ENCODE data around the gene SLC25A34. TPM values are rescaled to one million over a fixed set of nuclear protein-coding genes. Genes with fewer than 3 reads are reported as not detected.

SLC25A34 gene
- total RNA-seq, 1 donor from 2014 or later: 3.3 TPM

- Mint-ChIP-seq H3K36me3 (ENCODE audit: low read depth) (no peaks in the 10 kb centered on the region), H3K4me3 (no peak overlapping the region), H3K9me3 (no peaks in the 10 kb centered on the region), H3K4me1 (peaks cover 6% of the 10 kb centered on the region), H3K27me3 (ENCODE audit: low read depth) (no peaks in the 10 kb centered on the region), H3K27ac (ENCODE audit: unreplicated experiment) (no peak overlapping the region)
- DNase-seq (ENCODE audit: low read depth, low spot score): no peak
- no peak for TF ChIP-seq CTCF (conservative IDR thresholded peaks at IDR 0.05)
Measured at GRCh38 chr1:15707239-15707925, 28.7 kb upstream of the SLC25A34 start.

GRCh38 chr1:15708486-15709137 lies 27.4 kb upstream of the SLC25A34 start:
- Mint-ChIP-seq H3K4me1 (no peaks in the 10 kb centered on the region), H3K27me3 (ENCODE audit: low read depth) (no peaks in the 10 kb centered on the region), H3K27ac (ENCODE audit: unreplicated experiment) (no peak overlapping the region), H3K36me3 (ENCODE audit: low read depth) (no peaks in the 10 kb centered on the region), H3K9me3 (no peaks in the 10 kb centered on the region), H3K4me3 (no peak overlapping the region)
- TF ChIP-seq CTCF (conservative IDR thresholded peaks at IDR 0.05): no peak
- no peak for DNase-seq (ENCODE audit: low read depth, low spot score)

- Mint-ChIP-seq H3K27ac (ENCODE audit: unreplicated experiment) (no peak overlapping the region), H3K4me1 (no peaks in the 10 kb centered on the region), H3K4me3 (no peak overlapping the region), H3K27me3 (ENCODE audit: low read depth) (no peaks in the 10 kb centered on the region), H3K36me3 (ENCODE audit: low read depth) (no peaks in the 10 kb centered on the region), H3K9me3 (no peaks in the 10 kb centered on the region)
- DNase-seq (ENCODE audit: low read depth, low spot score): no peak
- no peak for TF ChIP-seq CTCF (conservative IDR thresholded peaks at IDR 0.05)
Measured at GRCh38 chr1:15709226-15709625, 26.8 kb upstream of the SLC25A34 start.

- Mint-ChIP-seq H3K4me1 (no peaks in the 10 kb centered on the region), H3K9me3 (no peaks in the 10 kb centered on the region), H3K27me3 (ENCODE audit: low read depth) (no peaks in the 10 kb centered on the region), H3K27ac (ENCODE audit: unreplicated experiment) (no peak overlapping the region), H3K4me3 (no peak overlapping the region), H3K36me3 (ENCODE audit: low read depth) (peaks cover 3% of the 10 kb centered on the region)
- DNase-seq (ENCODE audit: low read depth, low spot score): no peak
- no peak for TF ChIP-seq CTCF (conservative IDR thresholded peaks at IDR 0.05)
Measured at GRCh38 chr1:15712168-15712567, 23.9 kb upstream of the SLC25A34 start.

GRCh38 chr1:15714406-15715136 lies 21.5 kb upstream of the SLC25A34 start:
- peaks cover 4% of the 10 kb centered on the region for H3K36me3 Mint-ChIP-seq (ENCODE audit: low read depth)
- H3K4me3 Mint-ChIP-seq: no peak overlapping the region
- no peaks in the 10 kb centered on the region for H3K27me3 Mint-ChIP-seq (ENCODE audit: low read depth)
- no peak for TF ChIP-seq CTCF (conservative IDR thresholded peaks at IDR 0.05)
- no peaks in the 10 kb centered on the region for H3K4me1 Mint-ChIP-seq
- no peaks in the 10 kb centered on the region for H3K9me3 Mint-ChIP-seq
- DNase-seq (ENCODE audit: low read depth, low spot score): no peak
- H3K27ac Mint-ChIP-seq (ENCODE audit: unreplicated experiment): peak overlapping the region; percentile 35

Measured in neural crest cell (in vitro differentiated cells).